HG03565 (cell line): ENCODE data around the gene NAALADL2.

ENCODE experiments used
- ATAC-seq: cut with Tn5 transposase; IDR thresholded peaks from one replicate; pipeline ENCODE4 v1.9.1; 2021; ENCODE audit warnings: mild to moderate bottlenecking, moderate library complexity; ENCODE audit not compliant: unreplicated experiment

The NAALADL2 gene

GRCh38 chr3:174884776-174885568 lies 25.8 kb downstream of the NAALADL2 start:
- ATAC-seq, result no peak

GRCh38 chr3:174891524-174892203 lies 32.5 kb downstream of the NAALADL2 start:
- no peak for ATAC-seq

GRCh38 chr3:174907027-174907426 lies 47.9 kb downstream of the NAALADL2 start:
- no peak for ATAC-seq

GRCh38 chr3:174907628-174908407 lies 48.7 kb downstream of the NAALADL2 start:
- no peak for ATAC-seq

- no peak for ATAC-seq
These were observed 72.6 kb downstream of the NAALADL2 start for GRCh38 chr3:174931473-174932353.

- no peak for ATAC-seq
These were observed 77.5 kb downstream of the NAALADL2 start for GRCh38 chr3:174936590-174936989.

GRCh38 chr3:174937478-174937877 lies 78.3 kb downstream of the NAALADL2 start:
- no peak for ATAC-seq

GRCh38 chr3:174938102-174938501 lies 79.0 kb downstream of the NAALADL2 start:
- ATAC-seq, result no peak

- ATAC-seq, result no peak
These were observed 81.0 kb downstream of the NAALADL2 start for GRCh38 chr3:174940151-174940550.

GRCh38 chr3:174945276-174945675 lies 86.1 kb downstream of the NAALADL2 start:
- no peak for ATAC-seq

- ATAC-seq, result no peak
These were observed 86.8 kb downstream of the NAALADL2 start for GRCh38 chr3:174945951-174946350.

GRCh38 chr3:174949523-174949922 lies 90.4 kb downstream of the NAALADL2 start:
- ATAC-seq, result no peak

- no peak for ATAC-seq
These were observed 91.9 kb downstream of the NAALADL2 start for GRCh38 chr3:174951034-174951433.

GRCh38 chr3:174951498-174952005 lies 92.4 kb downstream of the NAALADL2 start:
- ATAC-seq, result no peak

GRCh38 chr3:174953068-174953467 lies 93.9 kb downstream of the NAALADL2 start:
- ATAC-seq, result no peak

- ATAC-seq, result no peak
These were observed 96.4 kb downstream of the NAALADL2 start for GRCh38 chr3:174955513-174956016.

GRCh38 chr3:174957081-174957480 lies 97.9 kb downstream of the NAALADL2 start:
- no peak for ATAC-seq

- ATAC-seq, result no peak
These were observed 98.4 kb downstream of the NAALADL2 start for GRCh38 chr3:174957551-174958001.

- no peak for ATAC-seq
These were observed 99.7 kb downstream of the NAALADL2 start for GRCh38 chr3:174958671-174959328.
